Stimulated activated naive CD8-positive, alpha-beta T cell treated with anti-CD3 and anti-CD28 coated beads, Interleukin-15, Interleukin-2, amounts not matched to agents 100 ng/mL and 50 ng/mL, for 24 hours (primary cell): ENCODE results near the gene ARID1A.
A peak's percentile ranks its signal among the peaks of the same experiment; 100 is the strongest.

Source experiments
- H3K27ac Mint-ChIP-seq: one replicate; pipeline ENCODE4 v1.8.0; 2021; ENCODE audit warnings: mild to moderate bottlenecking, mixed read lengths
- H3K27me3 Mint-ChIP-seq: one replicate; pipeline ENCODE4 v1.8.0; 2021; ENCODE audit warnings: mixed read lengths
- H3K36me3 Mint-ChIP-seq: one replicate; pipeline ENCODE4 v1.8.0; 2021; ENCODE audit warnings: low read depth, mixed read lengths
- H3K4me1 Mint-ChIP-seq: one replicate; pipeline ENCODE4 v1.8.0; 2021; ENCODE audit warnings: low read depth, mixed read lengths
- H3K4me3 Mint-ChIP-seq: one replicate; pipeline ENCODE4 v1.8.0; 2021; ENCODE audit warnings: mild to moderate bottlenecking, mixed read lengths
- H3K9me3 Mint-ChIP-seq: one replicate; pipeline ENCODE4 v1.8.0; 2021; ENCODE audit warnings: mixed read lengths

Gene ARID1A

GRCh38 chr1:26826261-26827105 lies 130.7 kb downstream of the ARID1A start, which contains the start of gene ZDHHC18:
Gene ZDHHC18 (plus strand): TSS chr1:26826688. CDS start chr1:26826805, 117 bp downstream.
- Mint-ChIP-seq H3K4me3 (peak within 1 kb of the TSS; percentile 94), H3K36me3 (peaks cover 30% of the 10 kb centered on the region), H3K4me1 (peaks cover 60% of the 10 kb centered on the region), H3K27me3 (no peaks in the 10 kb centered on the region), H3K9me3 (no peaks in the 10 kb centered on the region), H3K27ac (peak within 1 kb of the TSS; percentile 98)

GRCh38 chr1:26827106-26827604 lies 131.3 kb downstream of the ARID1A start:
- peak overlapping the region; percentile 98 for H3K27ac Mint-ChIP-seq
- H3K27me3 Mint-ChIP-seq: no peaks in the 10 kb centered on the region
- no peaks in the 10 kb centered on the region for H3K9me3 Mint-ChIP-seq
- H3K36me3 Mint-ChIP-seq: peaks cover 30% of the 10 kb centered on the region
- H3K4me3 Mint-ChIP-seq: peak overlapping the region; percentile 94
- peaks cover 67% of the 10 kb centered on the region for H3K4me1 Mint-ChIP-seq

- Mint-ChIP-seq H3K4me3 (peak overlapping the region; percentile 94), H3K27ac (peak overlapping the region; percentile 98), H3K9me3 (no peaks in the 10 kb centered on the region), H3K4me1 (peaks cover 72% of the 10 kb centered on the region), H3K36me3 (peaks cover 35% of the 10 kb centered on the region), H3K27me3 (no peaks in the 10 kb centered on the region)
Measured at GRCh38 chr1:26827663-26828062, 131.8 kb downstream of the ARID1A start.

GRCh38 chr1:26828411-26828991 lies 132.7 kb downstream of the ARID1A start:
- Mint-ChIP-seq H3K27ac (peak overlapping the region; percentile 98), H3K4me1 (peaks cover 75% of the 10 kb centered on the region), H3K36me3 (peaks cover 44% of the 10 kb centered on the region), H3K4me3 (peak overlapping the region; percentile 94), H3K27me3 (no peaks in the 10 kb centered on the region), H3K9me3 (no peaks in the 10 kb centered on the region)

GRCh38 chr1:26829184-26829911 lies 133.5 kb downstream of the ARID1A start:
- Mint-ChIP-seq H3K4me3 (peak overlapping the region; percentile 94), H3K9me3 (no peaks in the 10 kb centered on the region), H3K36me3 (peaks cover 51% of the 10 kb centered on the region), H3K27ac (peak overlapping the region; percentile 84), H3K27me3 (no peaks in the 10 kb centered on the region), H3K4me1 (peaks cover 84% of the 10 kb centered on the region)

GRCh38 chr1:26831059-26831458 lies 135.2 kb downstream of the ARID1A start:
- Mint-ChIP-seq H3K9me3 (no peaks in the 10 kb centered on the region), H3K36me3 (peaks cover 62% of the 10 kb centered on the region), H3K27me3 (no peaks in the 10 kb centered on the region), H3K27ac (peak overlapping the region; percentile 27), H3K4me3 (no peak overlapping the region), H3K4me1 (peaks cover 80% of the 10 kb centered on the region)
